ENCODE measurements around the gene TCP11L1.
"Not testable (repeated sequence)": the region's sequence is repeated elsewhere in the genome, so short reads cannot be mapped to it uniquely, and the experiment has no call there.

The TCP11L1 gene

GRCh38 chr11:33028537-33028914, 10.8 kb upstream of the TCP11L1 start:
- DNase-seq (ENCODE audit: extremely low read depth in 1 of 2, low read depth in 1 of 2), result no peak

- DNase-seq (ENCODE audit: extremely low read depth in 1 of 2, low read depth in 1 of 2), result not testable (repeated sequence)
These were observed 10.2 kb upstream of the TCP11L1 start for GRCh38 chr11:33029218-33029617.

GRCh38 chr11:33033493-33033892, 5.9 kb upstream of the TCP11L1 start:
- no peak for DNase-seq (ENCODE audit: extremely low read depth in 1 of 2, low read depth in 1 of 2)

- no peak for DNase-seq (ENCODE audit: extremely low read depth in 1 of 2, low read depth in 1 of 2)
These were observed 4.4 kb upstream of the TCP11L1 start for GRCh38 chr11:33035011-33035410.

- no peak for DNase-seq (ENCODE audit: extremely low read depth in 1 of 2, low read depth in 1 of 2)
These were observed 875 bp downstream of the TCP11L1 start for GRCh38 chr11:33040033-33040861.

- no peak for DNase-seq (ENCODE audit: extremely low read depth in 1 of 2, low read depth in 1 of 2)
These were observed 1.6 kb downstream of the TCP11L1 start for GRCh38 chr11:33040862-33041453.

- DNase-seq (ENCODE audit: extremely low read depth in 1 of 2, low read depth in 1 of 2), result no peak
These were observed 4.0 kb downstream of the TCP11L1 start for GRCh38 chr11:33043221-33043830.

GRCh38 chr11:33044285-33044756, 4.9 kb downstream of the TCP11L1 start:
- DNase-seq (ENCODE audit: extremely low read depth in 1 of 2, low read depth in 1 of 2), result no peak

- DNase-seq (ENCODE audit: extremely low read depth in 1 of 2, low read depth in 1 of 2), result no peak
These were observed 6.3 kb downstream of the TCP11L1 start for GRCh38 chr11:33045551-33046255.

- DNase-seq (ENCODE audit: extremely low read depth in 1 of 2, low read depth in 1 of 2), result not testable (repeated sequence)
These were observed 9.3 kb downstream of the TCP11L1 start for GRCh38 chr11:33048701-33049100.

GRCh38 chr11:33049565-33050408, 10.4 kb downstream of the TCP11L1 start:
- not testable (repeated sequence) for DNase-seq (ENCODE audit: extremely low read depth in 1 of 2, low read depth in 1 of 2)

GRCh38 chr11:33052231-33052630, 12.9 kb downstream of the TCP11L1 start:
- no peak for DNase-seq (ENCODE audit: extremely low read depth in 1 of 2, low read depth in 1 of 2)

- DNase-seq (ENCODE audit: extremely low read depth in 1 of 2, low read depth in 1 of 2), result no peak
These were observed 16.0 kb downstream of the TCP11L1 start for GRCh38 chr11:33055375-33055774.

- no peak for DNase-seq (ENCODE audit: extremely low read depth in 1 of 2, low read depth in 1 of 2)
These were observed 17.9 kb downstream of the TCP11L1 start for GRCh38 chr11:33057284-33057683.

- DNase-seq (ENCODE audit: extremely low read depth in 1 of 2, low read depth in 1 of 2), result no peak
These were observed 20.1 kb downstream of the TCP11L1 start for GRCh38 chr11:33059331-33060007.

- DNase-seq (ENCODE audit: extremely low read depth in 1 of 2, low read depth in 1 of 2), result no peak
These were observed 20.9 kb downstream of the TCP11L1 start for GRCh38 chr11:33060271-33060670.

GRCh38 chr11:33062137-33062536, 22.8 kb downstream of the TCP11L1 start:
- DNase-seq (ENCODE audit: extremely low read depth in 1 of 2, low read depth in 1 of 2), result no peak

- DNase-seq (ENCODE audit: extremely low read depth in 1 of 2, low read depth in 1 of 2), result no peak
These were observed 24.0 kb downstream of the TCP11L1 start for GRCh38 chr11:33063326-33063881.

- no peak for DNase-seq (ENCODE audit: extremely low read depth in 1 of 2, low read depth in 1 of 2)
These were observed 24.9 kb downstream of the TCP11L1 start for GRCh38 chr11:33064033-33064825.

All from activated CD8-positive, alpha-beta memory T cell treated with anti-CD3 and anti-CD28 coated beads for 1 hour (primary cell).